GM12878 (cell line): ENCODE results near the gene CDR2L. TPM values are rescaled to one million over a fixed set of nuclear protein-coding genes. Genes with fewer than 3 reads are reported as not detected.

Experiments used
- ATAC-seq: fragments of 200-7000 bp; cut with Tn5 transposase; 3 replicates; pipeline ENCODE4 v1.9.1; 2020; ENCODE audit warnings: mild to moderate bottlenecking, moderate library complexity
- BruUV-seq: library from RNA; stranded (reverse); fragments of 400-500 nt; replicated peaks from 2 replicates; lab custom pipeline; 2021; lab: Mats Ljungman, UMichigan
- CTCF ChIA-PET: fragments of 300-600 bp; sonication (Branson Sonifier 250); formaldehyde crosslinking; extraction: SDS; loops from one replicate; lab custom pipeline; 2021; ENCODE audit warnings: inconsistent platforms; lab: Yijun Ruan, JAX
- POLR2A ChIA-PET: fragments of 350-600 bp; formaldehyde crosslinking; extraction: SDS; loops from one replicate; lab custom pipeline; 2021; ENCODE audit warnings: inconsistent platforms; lab: Charles Lee
- RAD21 ChIA-PET: fragments of 300-600 bp; sonication (Branson Sonifier 250); formaldehyde crosslinking; loops from one replicate; lab custom pipeline; 2023; ENCODE audit warnings: antibody characterized with exemption; ENCODE audit not compliant: unreplicated experiment; lab: Charles Lee
- SMC1A ChIA-PET: fragments of 300-600 bp; sonication (Branson Sonifier 250); formaldehyde crosslinking; loops from one replicate; lab custom pipeline; 2023; ENCODE audit not compliant: unreplicated experiment, uncharacterized antibody; lab: Charles Lee
- DNase-seq: peaks from one replicate; pipeline ENCODE4 v3.0.0-alpha.2; 2011; ENCODE audit warnings: low read depth, low spot score
- FAIRE-seq: peaks from 3 replicates; lab custom pipeline; 2011; peaks lifted over from hg19 to GRCh38; lab: Jason Lieb, UNC
- H2AFZ ChIP-seq: 2 replicates; pipeline ENCODE4 v1.6.0; 2011; ENCODE audit warnings: low read depth, low read length, control low read depth; ENCODE audit not compliant: control insufficient read depth
- H3K27ac ChIP-seq: 2 replicates; pipeline ENCODE4 v1.5.1; 2011; ENCODE audit warnings: control low read depth; ENCODE audit not compliant: control insufficient read depth, insufficient read depth
- H3K27me3 ChIP-seq, 2 experiments: replicated peaks in 1 of 2; 2 replicates each; pipeline versions ENCODE4 v1.6.0 to v1.6.1; 2011; ENCODE audit warnings: low read length in 1 of 2; ENCODE audit not compliant: control insufficient read depth in 2 of 2, insufficient read depth in 2 of 2
- H3K36me3 ChIP-seq, 2 experiments: 2 replicates each; pipeline ENCODE4 v1.5.1; 2011; ENCODE audit warnings: low read length in 1 of 2; ENCODE audit not compliant: control insufficient read depth in 2 of 2, insufficient read depth in 2 of 2
- H3K4me1 ChIP-seq: 2 replicates; pipeline ENCODE4 v1.6.1; 2011; ENCODE audit warnings: mild to moderate bottlenecking, low read length, moderate library complexity, mixed read lengths; ENCODE audit not compliant: control insufficient read depth, insufficient read depth
- H3K4me2 ChIP-seq: 2 replicates; pipeline ENCODE4 v1.6.0; 2011; ENCODE audit warnings: control low read depth; ENCODE audit not compliant: control insufficient read depth, insufficient read depth
- H3K4me3 ChIP-seq: fragments of 200-600 bp; sonication (generic); 2 replicates; pipeline ENCODE4 v1.5.1; 2016
- H3K79me2 ChIP-seq: 2 replicates; pipeline ENCODE4 v1.6.0; 2011; ENCODE audit warnings: low read length; ENCODE audit not compliant: control insufficient read depth, insufficient read depth
- H3K9ac ChIP-seq: 2 replicates; pipeline ENCODE4 v1.8.0; 2011; ENCODE audit warnings: low read length, control low read depth, mixed read lengths; ENCODE audit not compliant: control insufficient read depth, insufficient read depth
- H3K9me3 ChIP-seq: replicated peaks from 3 replicates; pipeline ENCODE4 v1.5.1; 2011; ENCODE audit warnings: mild to moderate bottlenecking, low read length; ENCODE audit not compliant: control insufficient read depth, insufficient read depth
- H4K20me1 ChIP-seq: 2 replicates; pipeline ENCODE4 v1.6.0; 2011; ENCODE audit not compliant: control insufficient read depth, insufficient read depth
- BCLAF1 ChIP-seq: fragments of 450-650 bp; IDR thresholded peaks from 2 replicates; pipeline ENCODE4 v1.6.1; 2017; ENCODE audit warnings: antibody characterized with exemption, mild to moderate bottlenecking, moderate library complexity
- E2F8 ChIP-seq: fragments of 450-650 bp; IDR thresholded peaks from 2 replicates; pipeline ENCODE4 v1.6.1; 2018; ENCODE audit warnings: mild to moderate bottlenecking, low read depth, moderate library complexity; ENCODE audit not compliant: partially characterized antibody
- E4F1 ChIP-seq: fragments of 450-650 bp; IDR thresholded peaks from 2 replicates; pipeline ENCODE4 v1.6.1; 2018; ENCODE audit warnings: borderline replicate concordance, mild to moderate bottlenecking; ENCODE audit not compliant: partially characterized antibody
- FOXK2 ChIP-seq: fragments of 450-650 bp; IDR thresholded peaks from 2 replicates; pipeline ENCODE4 v1.6.1; 2017; ENCODE audit warnings: mild to moderate bottlenecking, moderate library complexity
- FOXM1 ChIP-seq: IDR thresholded peaks from 2 replicates; pipeline ENCODE4 v1.6.1; 2012; ENCODE audit warnings: low read depth, mild to moderate bottlenecking, inconsistent platforms, low read length, moderate library complexity
- IKZF1 ChIP-seq: fragments of 450-650 bp; conservative IDR thresholded peaks from 2 replicates; pipeline ENCODE4 v1.6.1; 2017; ENCODE audit warnings: antibody characterized with exemption, mild to moderate bottlenecking
- NR2C1 ChIP-seq: fragments of 450-650 bp; IDR thresholded peaks from 2 replicates; pipeline ENCODE4 v1.6.1; 2017; ENCODE audit warnings: antibody characterized with exemption, mild to moderate bottlenecking, moderate library complexity
- PBX3 ChIP-seq: IDR thresholded peaks from 2 replicates; pipeline ENCODE4 v1.6.1; 2011; ENCODE audit warnings: mild to moderate bottlenecking, low read depth, low read length, moderate library complexity; ENCODE audit not compliant: insufficient replicate concordance
- POLR2AphosphoS5 ChIP-seq: IDR thresholded peaks from 2 replicates; pipeline ENCODE4 v1.6.1; 2011; ENCODE audit warnings: mild to moderate bottlenecking, low read length, inconsistent platforms
- SMC3 ChIP-seq: IDR thresholded peaks from 2 replicates; pipeline ENCODE4 v1.6.1; 2011; ENCODE audit warnings: low read length, improper control_type of control experiment, borderline replicate concordance
- SRF ChIP-seq, 2 experiments: IDR thresholded peaks; 2 replicates each; pipeline ENCODE4 v1.6.1; 2011; ENCODE audit warnings: low read depth in 2 of 2, low read length in 2 of 2, mild to moderate bottlenecking in 1 of 2, moderate library complexity in 1 of 2
- WGBS: methylation state at CpG from one replicate; pipeline ENCODE4 v1.1.6; 2016; ENCODE audit warnings: low lambda C conversion rate; ENCODE audit not compliant: insufficient replicate concordance, insufficient coverage; ENCODE audit errors: missing lambda C conversion rate; 5-methylcytosine and 5-hydroxymethylcytosine counted together
- in situ Hi-C: fragments of 300-500 bp; cut with MboI; formaldehyde crosslinking; loops from 9 replicates; pipeline ENCODE4 v1.14.3; 2018; ENCODE audit warnings: mixed read lengths
- intact Hi-C: fragments of 100-400 bp; cut with micrococcal nuclease; formaldehyde crosslinking; loops from one replicate; pipeline ENCODE4 v1.14.2; 2022; ENCODE audit not compliant: unreplicated experiment
- polyA plus RNA-seq, 11 experiments: library from polyadenylated mRNA; depleted of rRNA in 4 of 11; unstranded in 6 of 11; stranded (reverse) in 5 of 11; fragments of >200 nt; fragmentation: Nextera tagmentation in 4 of 11; fragmentation: Illumina TruSeq in 1 of 11; extraction: Ambion mirVana in 4 of 11; extraction: Trizol in 1 of 11; gene quantifications; 1 replicate in 1 of 11; 2 replicates in 10 of 11; pipeline versions ENCODE4 v1.2.1 to v1.2.3, GENCODE V29; 2011 to 2016; ENCODE audit warnings: inconsistent platforms in 2 of 11, missing spikeins in 2 of 11, low read depth in 1 of 11
- total RNA-seq, 4 experiments: library from RNA; depleted of rRNA in 3 of 4; stranded (reverse); fragments of >200 nt in 3 of 4; fragmentation: Illumina TruSeq in 1 of 4; extraction: Trizol in 1 of 4; gene quantifications; 2 replicates each; pipeline versions ENCODE4 v1.2.1 to v1.2.3, GENCODE V29; 2013 to 2021

CDR2L gene
- total and polyA plus RNA-seq, 10 of the 15 experiments (the other 5 are each of a cell fraction or from before 2014, with no cell fraction given) = 0.03 to 0.18 (median 0.04) TPM; not detected in 6

GRCh38 chr17:74954665-74955421, 32.6 kb upstream of the CDR2L start:
- H3K4me3 ChIP-seq = no peak overlapping the region
- ChIA-PET CTCF (interaction anchor here (13.8 kb wide), 1 partner anchor 31 kb away, joined by 274 read pairs; the partner anchor contains the start of genes OTOP2 and USH1G), POLR2A (interaction anchor here (0.6 to 1.0 kb wide), 2 partner anchors 16 to 230 kb away, joined by 3 to 4 read pairs; no protein-coding TSS in a partner anchor), RAD21 (interaction anchor here (1.4 to 4.7 kb wide), 2 partner anchors 30 to 35 kb away, joined by 4 to 30 read pairs; partner anchors contain the start of genes OTOP2 and USH1G), SMC1A (interaction anchor here (1.3 kb wide), 1 partner anchor 9 kb away, joined by 5 read pairs; no protein-coding TSS in a partner anchor)
- no peaks in the 10 kb centered on the region for H4K20me1 ChIP-seq
- H3K36me3 ChIP-seq = no peaks in the 10 kb centered on the region
- H3K27ac ChIP-seq = no peak overlapping the region
- no TSS peak for BruUV-seq
- FAIRE-seq (no peak), ATAC-seq (peak; percentile 30; the same call in 1 of the 3 replicates), DNase-seq (no peak)
- no peaks in the 10 kb centered on the region for H3K79me2 ChIP-seq
- in situ Hi-C loops (loop anchor here (5.0 kb wide), 1 partner anchor 33 kb away; the partner anchor contains the start of genes OTOP2 and USH1G), intact Hi-C loops (loop anchor here (5.0 kb wide), 1 partner anchor 163 kb away; no protein-coding TSS in a partner anchor)
- no peak overlapping the region for H3K4me2 ChIP-seq
- H3K4me1 ChIP-seq = no peaks in the 10 kb centered on the region
- WGBS = 29% methylated on average over 13 of the region's 13 CpGs
- H2AFZ ChIP-seq = no peak overlapping the region
- no peaks in the 10 kb centered on the region for H3K27me3 ChIP-seq
- no peaks in the 10 kb centered on the region; the same call in 2 of the 3 replicates for H3K9me3 ChIP-seq
- no peak overlapping the region for H3K9ac ChIP-seq
- TF ChIP-seq PBX3 = no peak
- TF ChIP-seq FOXK2 = no peak
- TF ChIP-seq NR2C1 = no peak
- TF ChIP-seq BCLAF1 = no peak
- TF ChIP-seq SRF (IDR thresholded peaks at IDR 0.05; ENCODE audit: low read depth in 2 of 2, low read length in 2 of 2) = no peak
- TF ChIP-seq SMC3 = no peak
- no peak for TF ChIP-seq IKZF1
- no peak for TF ChIP-seq E2F8
- TF ChIP-seq POLR2AphosphoS5 = no peak
- no peak for TF ChIP-seq FOXM1
- no peak for TF ChIP-seq E4F1
